Right lobe of liver (tissue), 4 donors: ENCODE data around the gene ACAP3.

Source experiments
- CTCF ChIP-seq, 4 donors: fragments of 200-600 bp in 3 of 4; fragments of 450-650 bp in 1 of 4; IDR thresholded peaks; one replicate each; pipeline versions ENCODE4 v1.5.1 to v1.8.0; 2016 to 2022; ENCODE audit warnings: antibody characterized with exemption in 4 of 4, mild to moderate bottlenecking in 2 of 4
- POLR2A ChIP-seq: fragments of 450-650 bp; IDR thresholded peaks from one replicate; pipeline ENCODE4 v1.6.1; 2017; ENCODE audit warnings: antibody characterized with exemption, mild to moderate bottlenecking
- donor health status: DM: no; HTN: no; CAD: no.
- donor health status: DM: no; HTN: no; CAD: no.
- donor health status: DM: no; HTN: yes; CAD: no.

DNA sequence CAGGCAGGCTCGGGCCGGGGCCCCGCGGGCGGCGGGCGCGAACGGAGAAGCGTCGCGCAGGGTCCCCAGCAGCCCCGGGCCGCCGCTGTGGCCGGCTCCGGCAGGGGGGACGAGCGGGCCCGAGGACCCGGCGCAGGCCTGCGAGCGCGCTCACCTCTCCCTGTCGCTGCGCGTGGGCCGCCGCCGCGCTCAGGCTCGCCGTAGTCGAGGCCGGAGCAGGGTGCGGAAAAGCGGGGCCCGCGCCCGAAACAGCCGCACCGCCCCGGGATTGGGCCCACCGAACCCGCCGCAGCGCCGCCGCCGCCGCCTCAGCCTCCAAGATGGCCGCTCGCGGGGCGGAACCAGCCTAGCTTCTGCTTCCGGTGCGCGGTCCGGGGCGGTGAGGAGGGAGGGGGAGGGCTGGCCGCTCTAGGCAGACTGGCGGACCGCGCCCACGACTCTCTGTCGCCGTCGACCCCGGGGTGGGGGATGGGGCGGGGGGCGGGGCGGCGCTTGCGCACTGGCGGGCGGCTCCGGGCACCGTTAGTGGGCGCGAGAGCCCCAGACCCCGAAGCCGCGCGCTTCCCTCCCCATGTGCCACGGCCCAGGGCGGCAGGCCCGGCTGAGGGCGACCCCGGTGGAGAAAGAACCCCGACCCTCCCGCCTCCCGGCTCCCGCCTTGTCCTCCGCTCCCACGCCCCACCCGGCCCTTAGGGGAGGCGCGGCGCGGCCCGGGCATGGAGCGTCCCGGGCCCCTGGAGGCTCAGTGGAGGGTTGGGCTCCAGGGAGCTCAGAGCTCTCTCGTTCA is 34.0 kb downstream of the ACAP3 start, which contains the start of gene UBE2J2:
- TF ChIP-seq CTCF (IDR thresholded peaks at IDR 0.05) (no peak), POLR2A (peak; percentile 52)
